ENCODE results near the gene TMEM175.
A peak's percentile ranks its signal among the peaks of the same experiment; 100 is the strongest.
"Not testable (repeated sequence)": the region's sequence is repeated elsewhere in the genome, so short reads cannot be mapped to it uniquely, and the experiment has no call there.

TMEM175 gene

DNA sequence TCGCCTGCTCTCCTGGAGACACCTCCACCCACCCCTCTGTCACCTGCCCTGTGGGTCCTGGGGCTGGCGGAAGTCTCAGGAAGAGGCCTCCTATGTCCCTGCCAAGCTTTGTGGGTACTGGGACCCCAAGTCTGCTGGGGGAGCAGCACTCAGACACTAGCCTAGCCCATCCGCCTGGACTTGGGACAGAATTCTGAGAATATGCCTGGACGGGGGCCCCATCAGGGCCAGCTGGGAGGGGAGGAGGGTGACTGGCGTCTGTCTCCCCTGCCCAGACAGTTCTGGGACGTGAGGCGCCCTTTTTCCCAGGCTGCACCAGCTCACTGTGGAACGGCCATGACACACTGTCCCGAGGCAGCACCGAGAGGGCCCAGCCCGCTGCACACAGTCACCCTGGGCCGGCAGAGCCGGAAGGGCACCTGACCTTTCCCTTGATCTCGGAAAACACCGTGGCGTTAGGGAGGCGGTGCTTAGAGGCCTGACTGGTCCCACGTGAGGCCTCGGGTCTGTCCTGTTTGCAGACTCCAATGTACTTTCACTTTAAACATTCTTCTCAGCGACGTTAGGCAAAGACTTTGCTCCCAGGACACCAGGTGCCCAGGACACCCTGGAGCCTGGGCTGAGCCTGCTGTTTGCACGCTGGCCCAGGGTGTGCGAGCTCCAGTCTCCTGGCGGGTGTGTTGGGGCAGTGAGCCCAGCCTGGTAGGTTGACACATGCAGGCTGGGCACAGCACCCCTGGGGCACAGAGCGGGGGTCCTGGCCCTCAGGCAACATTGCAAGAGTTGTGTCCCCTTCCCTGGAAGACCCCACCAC, 60.2 kb downstream of the TMEM175 start:
- DNase-seq = no peak

GRCh38 chr4:993111-994029, 61.1 kb downstream of the TMEM175 start, which contains the start of gene SLC26A1:
Gene SLC26A1 (minus strand): TSS chr4:993404. CDS start chr4:991703, 1,701 bp downstream.
- DNase-seq = no peak

DNA sequence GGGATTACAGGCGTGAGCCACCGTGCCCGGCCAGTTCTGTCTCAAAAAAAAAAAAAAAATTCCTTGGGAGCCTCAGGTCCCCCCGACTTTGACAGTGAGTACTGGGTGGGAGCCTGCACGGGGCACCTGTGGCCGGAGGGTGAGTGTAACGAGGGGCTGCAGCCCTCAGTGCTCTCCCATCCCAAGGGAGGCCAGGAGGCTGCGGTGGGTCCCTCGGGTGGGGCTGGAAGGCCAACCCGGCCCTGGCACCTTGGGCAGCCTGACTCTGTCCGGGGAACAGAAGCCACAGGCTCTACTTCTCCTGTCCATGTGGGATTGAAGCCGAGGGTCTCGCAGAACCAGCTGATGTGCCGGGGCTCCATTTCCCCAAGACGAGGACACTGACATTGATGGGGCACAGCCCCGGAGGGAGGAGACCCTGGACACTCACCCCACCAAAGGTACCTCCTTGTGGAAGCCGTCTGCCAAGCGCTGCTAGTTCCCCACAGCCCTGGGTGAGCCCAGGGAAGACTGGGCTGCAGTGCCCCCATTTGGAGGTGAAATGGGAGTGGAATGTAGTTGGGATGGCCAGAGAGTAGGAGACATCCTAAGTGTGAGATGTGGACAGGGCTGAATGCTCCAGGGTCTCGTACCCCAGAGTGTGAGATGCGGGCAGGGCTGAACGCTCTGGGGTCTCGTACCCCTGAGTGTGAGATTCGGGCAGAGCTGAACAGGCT, 63.2 kb downstream of the TMEM175 start:
- no peak for DNase-seq

- peak; percentile 90 for DNase-seq
Measured at GRCh38 chr4:996030-996996, 64.1 kb downstream of the TMEM175 start.

- DNase-seq = no peak
Measured at GRCh38 chr4:996997-997374, 64.7 kb downstream of the TMEM175 start.

DNA sequence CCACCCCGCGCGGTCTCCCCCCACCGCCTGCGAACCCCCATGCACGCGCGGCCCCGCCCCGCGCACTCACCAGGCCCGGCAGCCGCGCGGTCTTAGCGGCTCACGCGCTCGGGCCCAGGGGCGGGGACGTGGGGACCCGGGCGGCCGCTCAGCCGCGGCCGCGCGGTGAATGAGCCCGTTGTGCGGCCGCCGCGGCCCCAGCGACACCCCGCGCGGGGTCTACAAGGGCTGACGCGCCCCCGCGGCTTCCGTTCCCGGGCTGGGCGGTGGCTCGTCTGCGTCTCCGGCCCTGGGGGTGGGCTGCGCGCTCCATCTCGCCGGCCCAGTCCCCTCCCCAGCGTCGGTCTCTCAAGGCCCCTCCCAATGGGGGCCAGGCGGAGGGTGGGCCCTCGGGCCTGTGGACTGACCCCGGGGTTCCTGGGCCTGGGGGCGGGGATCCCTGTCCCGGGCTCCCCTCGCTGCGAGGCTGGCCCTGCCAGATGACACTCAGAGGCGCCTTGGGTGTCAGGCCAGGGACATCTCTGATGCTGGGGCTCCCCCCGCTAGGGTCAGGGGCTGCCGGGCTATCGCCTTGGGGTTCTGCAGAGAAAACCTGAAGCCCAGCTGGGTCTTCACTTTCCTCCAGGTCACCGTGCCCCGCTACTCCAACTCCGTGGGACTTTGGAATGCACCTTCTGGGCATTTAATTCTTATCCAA, 65.3 kb downstream of the TMEM175 start:
- DNase-seq = peak; percentile 66

GRCh38 chr4:998096-998691, 65.9 kb downstream of the TMEM175 start:
- no peak for DNase-seq

DNA sequence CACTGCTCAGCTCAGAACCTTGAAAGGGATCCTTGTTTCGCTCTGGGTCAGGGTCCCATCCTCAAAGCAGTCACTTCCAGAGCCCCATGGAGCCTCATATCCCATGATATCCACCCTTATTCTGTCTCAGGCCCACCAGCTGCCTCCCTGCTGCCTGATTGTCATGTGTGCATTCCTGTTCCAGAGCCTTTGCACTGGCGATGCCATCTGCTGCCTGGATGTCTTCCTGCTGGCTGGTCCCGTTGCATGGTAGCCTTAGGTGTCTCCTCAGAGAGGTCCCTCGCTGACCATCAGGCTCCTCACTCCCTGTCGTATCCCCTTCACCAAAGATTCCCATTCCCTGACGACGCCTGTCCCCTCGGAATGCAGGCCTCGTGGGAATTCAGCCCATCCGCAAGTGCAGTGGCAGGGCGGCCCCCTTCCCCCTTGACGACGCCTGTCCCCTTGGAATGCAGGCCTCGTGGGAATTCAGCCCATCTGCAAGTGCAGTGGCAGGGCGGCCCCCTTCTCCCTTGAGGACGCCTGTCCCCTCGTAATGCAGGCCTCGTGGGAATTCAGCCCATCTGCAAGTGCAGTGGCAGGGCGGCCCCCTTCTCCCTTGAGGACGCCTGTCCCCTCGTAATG, 67.1 kb downstream of the TMEM175 start:
- not testable (repeated sequence) for DNase-seq

DNA sequence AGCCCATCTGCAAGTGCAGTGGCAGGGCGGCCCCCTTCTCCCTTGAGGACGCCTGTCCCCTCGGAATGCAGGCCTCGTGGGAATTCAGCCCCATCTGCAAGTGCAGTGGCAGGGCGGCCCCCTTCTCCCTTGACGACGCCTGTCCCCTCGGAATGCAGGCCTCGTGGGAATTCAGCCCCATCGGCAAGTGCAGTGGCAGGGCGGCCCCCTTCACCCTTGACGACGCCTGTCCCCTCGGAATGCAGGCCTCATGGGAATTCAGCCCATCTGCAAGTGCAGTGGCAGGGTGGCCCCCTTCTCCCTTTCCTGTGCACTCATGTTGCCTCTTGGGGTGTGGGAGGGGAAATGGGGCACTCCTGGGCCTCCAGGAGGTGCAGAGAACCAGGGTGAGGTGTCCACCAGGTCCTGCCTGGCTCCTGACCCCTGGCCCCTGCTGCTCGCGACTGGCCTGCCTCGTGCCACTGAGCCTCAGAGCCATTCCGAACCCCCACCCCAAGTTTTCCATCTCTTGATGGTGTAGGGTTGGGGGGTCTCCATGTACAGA, 67.7 kb downstream of the TMEM175 start:
- DNase-seq = no peak

GRCh38 chr4:1000686-1001260, 68.5 kb downstream of the TMEM175 start:
- DNase-seq = no peak

- DNase-seq = no peak
Measured at GRCh38 chr4:1001561-1002130, 69.4 kb downstream of the TMEM175 start.

GRCh38 chr4:1002131-1002630, 69.9 kb downstream of the TMEM175 start:
- DNase-seq = peak; percentile 65

DNA sequence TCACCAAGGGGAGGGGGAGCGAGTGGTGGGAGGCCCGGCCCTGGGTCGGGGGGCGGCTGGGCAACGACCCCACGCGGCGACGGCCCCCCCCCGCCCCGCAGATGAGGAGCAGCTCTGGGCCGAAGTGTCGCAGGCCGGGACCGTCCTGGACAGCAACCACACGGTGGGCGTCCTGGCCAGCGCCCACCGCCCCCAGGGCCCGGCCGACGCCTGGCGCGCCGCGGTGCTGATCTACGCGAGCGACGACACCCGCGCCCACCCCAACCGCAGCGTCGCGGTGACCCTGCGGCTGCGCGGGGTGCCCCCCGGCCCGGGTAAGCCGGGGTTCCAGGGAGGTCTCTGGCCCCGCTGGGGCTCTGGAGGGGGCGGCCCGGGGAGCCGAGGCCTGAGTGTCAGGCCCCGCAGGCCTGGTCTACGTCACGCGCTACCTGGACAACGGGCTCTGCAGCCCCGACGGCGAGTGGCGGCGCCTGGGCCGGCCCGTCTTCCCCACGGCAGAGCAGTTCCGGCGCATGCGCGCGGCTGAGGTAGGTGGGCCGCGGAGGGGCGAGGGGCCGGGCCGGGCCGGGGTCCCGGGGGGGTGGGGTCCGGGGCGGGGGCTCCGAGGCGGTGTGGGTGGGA, 70.5 kb downstream of the TMEM175 start:
- no peak for DNase-seq

GRCh38 chr4:1003271-1004070, 71.2 kb downstream of the TMEM175 start:
- no peak for DNase-seq

GRCh38 chr4:1004071-1004418, 71.8 kb downstream of the TMEM175 start:
- no peak for DNase-seq

DNA sequence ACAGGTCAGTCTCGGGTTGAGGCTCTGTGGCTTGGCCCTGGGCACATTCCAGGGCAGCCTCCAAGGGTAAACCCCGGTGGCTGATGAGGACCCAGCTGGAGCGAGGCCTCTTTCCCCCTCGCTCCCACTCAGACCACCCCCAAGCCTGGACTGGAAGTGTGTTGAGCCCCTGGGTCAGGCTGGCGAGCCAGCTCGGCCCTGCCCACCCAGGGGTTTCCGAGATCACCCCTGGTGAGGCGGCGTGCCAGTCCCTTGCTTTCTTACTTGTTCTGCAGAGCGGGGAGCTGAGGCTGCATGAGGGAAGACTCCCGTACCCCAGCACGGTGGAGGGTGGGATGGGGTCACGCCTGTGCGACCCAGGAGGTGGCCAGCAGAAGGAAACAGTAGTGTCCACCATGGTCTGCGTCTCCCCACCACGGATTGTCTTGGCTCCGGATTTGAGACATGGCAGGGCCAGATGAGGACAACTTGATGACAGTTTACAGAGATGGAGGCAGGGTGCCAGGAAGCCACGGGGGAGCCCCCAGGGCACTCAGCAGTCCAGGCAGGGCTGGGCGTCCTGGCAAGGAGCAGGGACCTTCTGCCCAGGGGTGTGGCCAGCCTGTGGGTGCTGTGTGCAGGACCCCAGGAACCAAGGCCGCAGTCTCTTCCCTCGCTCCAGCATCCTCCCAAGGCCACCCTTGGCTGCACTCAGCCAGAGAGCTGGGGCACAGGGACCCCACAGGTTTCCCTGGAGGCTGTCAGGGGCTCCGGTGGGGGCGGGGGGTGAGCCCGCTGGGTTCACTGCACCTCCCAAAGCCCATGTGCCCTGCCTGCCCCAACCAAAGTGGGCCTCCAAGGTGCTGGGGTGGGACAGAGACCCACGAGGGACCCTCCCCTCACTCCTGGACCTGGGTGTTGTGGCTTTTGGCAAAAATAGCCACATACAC, 72.6 kb downstream of the TMEM175 start:
- DNase-seq = peak; percentile 1

- no peak for DNase-seq
Measured at GRCh38 chr4:1006856-1007255, 74.6 kb downstream of the TMEM175 start.

All from hematopoietic multipotent progenitor cell treated with erythropoietin and hydrocortisone succinate and interleukin-3 and kit ligand, for 4 days (in vitro differentiated cells).